Esophagus muscularis mucosa (tissue), 4 donors: ENCODE results near the gene USP35. TPM values are rescaled to one million over a fixed set of nuclear protein-coding genes. Genes with fewer than 3 reads are reported as not detected.
A peak's percentile ranks its signal among the peaks of the same experiment; 100 is the strongest.

ENCODE experiments used
- DNase-seq: peaks from one replicate; pipeline ENCODE4 v3.0.0-alpha.2; 2017; ENCODE audit errors: extremely low spot score
- H3K27ac ChIP-seq, 4 donors: fragments of 200-600 bp; sonication (generic); replicated peaks in 1 of 4; 1 replicate in 3 of 4; 2 replicates in 1 of 4; pipeline ENCODE4 v1.5.1; 2016 to 2019; ENCODE audit warnings: mild to moderate bottlenecking in 1 of 4
- H3K27me3 ChIP-seq, 4 donors: fragments of 200-600 bp; sonication (generic); one replicate each; pipeline versions ENCODE4 v1.5.1 to v1.6.0; 2016 to 2019
- H3K36me3 ChIP-seq, 4 donors: fragments of 200-600 bp; sonication (generic); one replicate each; pipeline ENCODE4 v1.5.1; 2016 to 2019
- H3K4me1 ChIP-seq, 4 donors: fragments of 200-600 bp; sonication (generic); one replicate each; pipeline ENCODE4 v1.5.1; 2016 to 2019
- H3K4me3 ChIP-seq, 4 donors: fragments of 200-600 bp; sonication (generic); 1 replicate in 2 of 4; 2 replicates in 2 of 4; pipeline ENCODE4 v1.5.1; 2016 to 2019; ENCODE audit warnings: mild to moderate bottlenecking in 4 of 4, moderate library complexity in 1 of 4
- H3K9me3 ChIP-seq, 4 donors: fragments of 200-600 bp; sonication (generic); 1 replicate in 3 of 4; 2 replicates in 1 of 4; pipeline ENCODE4 v1.5.1; 2016 to 2019
- EP300 ChIP-seq: sonication (generic); formaldehyde crosslinking; IDR thresholded peaks from one replicate; pipeline ENCODE4 v1.6.1; 2017; ENCODE audit warnings: antibody characterized with exemption
- POLR2A ChIP-seq: fragments of 450-650 bp; IDR thresholded peaks from one replicate; pipeline ENCODE4 v1.6.1; 2017; ENCODE audit warnings: antibody characterized with exemption, moderate library complexity, mild to moderate bottlenecking, low read depth
- POLR2AphosphoS5 ChIP-seq, 2 donors: sonication (generic); formaldehyde crosslinking; IDR thresholded peaks; one replicate each; pipeline ENCODE4 v1.6.1; 2017; ENCODE audit warnings: antibody characterized with exemption in 2 of 2
- WGBS: methylation state at CpG from one replicate; pipeline ENCODE4 v1.1.5; 2018; 5-methylcytosine and 5-hydroxymethylcytosine counted together
- intact Hi-C: fragments of 100-400 bp; cut with DNase I; formaldehyde crosslinking; loops from one replicate; pipeline ENCODE4 v1.15.1; 2023
- total RNA-seq, 4 donors: library from RNA; depleted of rRNA; stranded (reverse); fragments of >200 nt; gene quantifications; one replicate each; pipeline versions ENCODE4 v1.1.0 to v1.2.1, GENCODE V29; 2016
- TF ChIP-seq, protein P1 (sequence below), 3 experiments: fragments of 200-600 bp in 2 of 3; fragments of 450-650 bp in 1 of 3; sonication (generic) in 2 of 3; IDR thresholded peaks; one replicate each; pipeline ENCODE4 v1.5.1; 2017 to 2019; ENCODE audit warnings: antibody characterized with exemption in 3 of 3, mild to moderate bottlenecking in 2 of 3, moderate library complexity in 1 of 3

Gene USP35
- total RNA-seq, 4 donors from 2014 or later: 5.8 to 15.4 (median 11.3) TPM

DNA sequence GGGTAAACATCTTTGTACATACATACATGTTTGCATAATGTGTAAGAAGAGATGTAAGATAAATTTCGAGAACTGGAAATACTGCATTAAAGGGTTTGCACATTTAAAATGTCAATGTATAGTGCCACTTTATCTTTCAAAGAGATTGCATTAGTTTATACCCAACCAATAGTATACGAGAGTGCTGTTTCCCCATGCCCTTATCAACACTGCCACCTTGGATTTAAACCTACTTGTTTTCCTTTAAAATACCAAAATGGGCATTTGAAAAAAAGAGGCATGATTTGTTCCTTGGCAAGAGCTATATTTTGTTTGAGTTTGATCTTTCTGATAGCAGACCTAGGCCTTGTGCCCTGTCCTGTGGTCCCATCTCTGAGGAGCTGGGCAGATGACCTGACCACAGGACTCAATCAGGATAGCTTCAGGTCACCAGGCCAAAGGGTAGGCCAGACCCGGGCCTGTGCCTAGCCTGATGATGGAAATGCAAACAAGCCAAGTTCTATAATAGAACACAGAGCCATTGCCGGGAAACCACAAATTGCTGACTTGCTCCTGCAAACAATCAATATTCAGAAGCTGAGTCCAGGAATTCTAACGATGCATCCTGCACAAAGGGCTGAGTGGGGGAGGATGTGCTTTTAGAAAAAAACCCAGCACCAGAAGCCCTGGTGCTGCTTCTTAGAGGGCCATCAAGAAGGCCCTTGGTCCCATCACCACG is 32.4 kb upstream of the USP35 start:
- H3K27ac ChIP-seq: no peak overlapping the region
- no peaks in the 10 kb centered on the region for H3K36me3 ChIP-seq
- H3K27me3 ChIP-seq: no peaks in the 10 kb centered on the region
- intact Hi-C loops: no loop called here
- TF ChIP-seq POLR2AphosphoS5 (IDR thresholded peaks at IDR 0.05): no peak
- no peak for TF ChIP-seq POLR2A
- TF ChIP-seq, protein P1, sequence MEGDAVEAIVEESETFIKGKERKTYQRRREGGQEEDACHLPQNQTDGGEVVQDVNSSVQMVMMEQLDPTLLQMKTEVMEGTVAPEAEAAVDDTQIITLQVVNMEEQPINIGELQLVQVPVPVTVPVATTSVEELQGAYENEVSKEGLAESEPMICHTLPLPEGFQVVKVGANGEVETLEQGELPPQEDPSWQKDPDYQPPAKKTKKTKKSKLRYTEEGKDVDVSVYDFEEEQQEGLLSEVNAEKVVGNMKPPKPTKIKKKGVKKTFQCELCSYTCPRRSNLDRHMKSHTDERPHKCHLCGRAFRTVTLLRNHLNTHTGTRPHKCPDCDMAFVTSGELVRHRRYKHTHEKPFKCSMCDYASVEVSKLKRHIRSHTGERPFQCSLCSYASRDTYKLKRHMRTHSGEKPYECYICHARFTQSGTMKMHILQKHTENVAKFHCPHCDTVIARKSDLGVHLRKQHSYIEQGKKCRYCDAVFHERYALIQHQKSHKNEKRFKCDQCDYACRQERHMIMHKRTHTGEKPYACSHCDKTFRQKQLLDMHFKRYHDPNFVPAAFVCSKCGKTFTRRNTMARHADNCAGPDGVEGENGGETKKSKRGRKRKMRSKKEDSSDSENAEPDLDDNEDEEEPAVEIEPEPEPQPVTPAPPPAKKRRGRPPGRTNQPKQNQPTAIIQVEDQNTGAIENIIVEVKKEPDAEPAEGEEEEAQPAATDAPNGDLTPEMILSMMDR (IDR thresholded peaks at IDR 0.05): no peak
- no peak for TF ChIP-seq EP300
- WGBS: 90% methylated on average over 5 of the region's 6 CpGs
- DNase-seq: no peak
- H3K4me1 ChIP-seq: peaks cover 0 to 18% (median 9%) of the 10 kb centered on the region in 4 donors
- H3K9me3 ChIP-seq: no peaks in the 10 kb centered on the region
- H3K4me3 ChIP-seq: no peak overlapping the region

DNA sequence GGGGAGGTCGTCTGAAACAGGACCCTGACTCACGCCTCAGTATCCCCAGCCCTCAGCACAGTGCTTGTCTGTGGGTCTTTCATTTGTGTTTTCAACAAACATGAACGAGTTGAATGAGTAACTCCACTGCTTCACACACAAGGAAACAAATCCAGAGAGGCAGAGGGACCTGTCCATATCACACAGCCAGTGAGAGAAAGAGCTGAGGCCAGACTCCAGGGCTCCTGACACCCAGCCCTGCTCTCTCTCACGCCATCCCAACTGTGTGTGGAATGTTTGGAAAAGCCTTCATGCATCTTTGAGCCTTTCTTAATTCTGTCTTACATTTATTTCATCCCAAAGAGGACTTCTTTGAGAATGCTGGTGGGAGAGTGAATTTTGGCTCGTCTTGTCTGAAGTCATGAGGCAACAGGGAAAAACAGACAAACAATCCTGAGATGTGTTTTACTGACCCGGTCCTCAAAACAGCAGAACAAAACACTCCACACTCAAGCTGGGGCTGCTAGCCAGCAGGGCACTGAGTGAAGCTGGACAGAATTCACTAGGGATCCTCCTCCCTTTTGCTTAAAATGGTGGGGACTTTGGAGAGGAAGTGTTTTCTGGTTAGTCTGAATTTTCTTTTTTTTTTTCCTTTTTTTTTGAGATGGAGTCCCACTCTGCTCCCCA is 29.6 kb upstream of the USP35 start:
- Histone ChIP-seq H3K4me1 (peaks cover 6 to 46% (median 37%) of the 10 kb centered on the region in 4 donors), H3K9me3 (no peaks in the 10 kb centered on the region), H3K27me3 (no peaks in the 10 kb centered on the region), H3K27ac (peak overlapping the region in 3 of 4 donors; percentile 38 to 48 (median 44)), H3K36me3 (no peaks in the 10 kb centered on the region), H3K4me3 (no peak overlapping the region)
- no peak for TF ChIP-seq POLR2A
- TF ChIP-seq, protein P1 (IDR thresholded peaks at IDR 0.05): no peak
- TF ChIP-seq EP300: no peak
- no peak for TF ChIP-seq POLR2AphosphoS5 (IDR thresholded peaks at IDR 0.05)
- intact Hi-C loops: no loop called here
- 56% methylated on average over 6 of the region's 6 CpGs for WGBS
- DNase-seq: no peak

DNA sequence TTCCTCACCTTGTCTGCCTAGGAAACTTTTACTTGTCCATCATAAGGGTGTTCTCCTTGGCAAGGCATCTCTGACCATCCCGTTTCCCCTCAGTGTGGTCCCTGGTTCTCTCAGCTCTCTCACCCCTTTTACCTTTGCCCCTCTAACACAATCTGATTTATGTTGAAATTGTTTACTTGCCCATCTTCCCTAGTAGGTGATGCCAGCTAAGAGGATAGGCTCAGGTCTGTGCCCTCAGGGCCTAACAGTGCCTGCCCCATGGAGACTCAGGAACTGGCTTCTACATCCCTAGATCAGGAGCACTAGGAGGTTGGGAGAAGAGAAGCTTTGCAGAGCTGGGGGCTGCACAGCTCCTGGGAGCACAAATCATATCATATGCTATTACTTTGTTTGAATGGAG is 28.2 kb upstream of the USP35 start:
- H3K27me3 ChIP-seq: no peaks in the 10 kb centered on the region
- TF ChIP-seq EP300 (no peak), POLR2AphosphoS5 (IDR thresholded peaks at IDR 0.05) (no peak), POLR2A (no peak)
- TF ChIP-seq, protein P1 (IDR thresholded peaks at IDR 0.05): no peak
- H3K27ac ChIP-seq: peak overlapping the region in 1 of 4 donors; percentile 50
- H3K4me3 ChIP-seq: no peak overlapping the region
- H3K9me3 ChIP-seq: no peaks in the 10 kb centered on the region
- 100% methylated on average over 1 of the region's 1 CpG for WGBS
- intact Hi-C loops: no loop called here
- no peaks in the 10 kb centered on the region for H3K36me3 ChIP-seq
- peaks cover 6 to 52% (median 39%) of the 10 kb centered on the region in 4 donors for H3K4me1 ChIP-seq
- DNase-seq: no peak

DNA sequence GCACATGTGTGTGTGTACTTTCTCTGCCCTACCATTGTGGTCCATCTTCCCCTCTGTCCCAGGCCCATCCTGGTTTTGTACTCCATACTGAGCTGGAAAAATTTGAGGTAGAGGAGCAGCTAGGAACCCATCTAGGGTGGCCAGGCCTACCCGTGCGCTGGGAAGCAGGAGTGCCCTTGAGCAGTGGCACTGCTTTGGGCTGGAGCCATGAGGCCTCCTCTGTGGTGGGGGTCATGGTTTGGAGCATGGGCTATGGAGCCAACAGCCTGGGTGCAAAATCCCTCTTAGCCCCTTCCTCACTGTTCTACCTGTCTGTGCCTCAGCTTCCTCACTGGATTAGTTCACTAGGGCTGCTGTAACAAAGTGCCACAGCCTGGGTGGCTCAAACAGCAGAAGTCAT is 27.4 kb upstream of the USP35 start:
- WGBS: 83% methylated on average over 2 of the region's 2 CpGs
- Histone ChIP-seq H3K27me3 (no peaks in the 10 kb centered on the region), H3K36me3 (no peaks in the 10 kb centered on the region), H3K4me3 (no peak overlapping the region), H3K4me1 (peaks cover 6 to 56% (median 39%) of the 10 kb centered on the region in 4 donors), H3K9me3 (no peaks in the 10 kb centered on the region), H3K27ac (peak overlapping the region in 3 of 4 donors; percentile 14 to 50 (median 50))
- TF ChIP-seq, protein P1 (IDR thresholded peaks at IDR 0.05): no peak
- TF ChIP-seq POLR2A: no peak
- no peak for TF ChIP-seq POLR2AphosphoS5 (IDR thresholded peaks at IDR 0.05)
- no peak for TF ChIP-seq EP300
- intact Hi-C loops: no loop called here
- no peak for DNase-seq
